K562 (cell line): ENCODE results near the gene MBOAT7. TPM values are rescaled to one million over a fixed set of nuclear protein-coding genes. Genes with fewer than 3 reads are reported as not detected.

Source experiments
- ARNT ChIP-seq, 2 experiments: fragments of 450-650 bp; IDR thresholded peaks; 2 replicates each; pipeline ENCODE4 v1.6.1; 2016; ENCODE audit warnings: mild to moderate bottlenecking in 1 of 2
- ATF3 ChIP-seq, 2 experiments: fragments of 450-650 bp in 1 of 2; sonication (generic) in 1 of 2; formaldehyde crosslinking in 1 of 2; IDR thresholded peaks in 1 of 2; conservative IDR thresholded peaks in 1 of 2; 2 replicates each; pipeline versions ENCODE4 v1.6.1 to v1.8.1; 2016 to 2023; ENCODE audit warnings: mild to moderate bottlenecking in 2 of 2, moderate library complexity in 2 of 2, inconsistent platforms in 1 of 2, missing genetic modification reagents in 1 of 2
- ATF7 ChIP-seq: fragments of 450-650 bp; IDR thresholded peaks from 2 replicates; pipeline ENCODE4 v1.7.1; 2014; ENCODE audit warnings: mild to moderate bottlenecking, moderate library complexity
- BACH1 ChIP-seq: fragments of 200-800 bp; sonication (Bioruptor generic); IDR thresholded peaks from 2 replicates; pipeline ENCODE4 v1.6.1; 2016; ENCODE audit warnings: missing genetic modification characterization, missing compliant biosample characterization
- BHLHE40 ChIP-seq: IDR thresholded peaks from 2 replicates; pipeline ENCODE4 v1.6.1; 2011; ENCODE audit warnings: low read length, improper control_type of control experiment
- CHD1 ChIP-seq: fragments of 200-600 bp; sonication (generic); IDR thresholded peaks from one replicate; pipeline ENCODE4 v1.6.1; 2012; ENCODE audit warnings: mild to moderate bottlenecking, moderate library complexity, low read length, inconsistent platforms
- HDAC6 ChIP-seq: IDR thresholded peaks from 2 replicates; pipeline ENCODE4 v1.6.1; 2012; ENCODE audit warnings: low read depth, mild to moderate bottlenecking, control low read depth, inconsistent platforms, low read length, moderate library complexity
- LARP7 ChIP-seq: fragments of 450-650 bp; IDR thresholded peaks from 2 replicates; pipeline ENCODE4 v1.6.1; 2016
- MYBL2 ChIP-seq, 2 experiments: fragments of 450-650 bp in 1 of 2; sonication (generic) in 1 of 2; formaldehyde crosslinking in 1 of 2; IDR thresholded peaks; 2 replicates each; pipeline versions ENCODE4 v1.6.1 to v1.8.1; 2017 to 2022; ENCODE audit warnings: borderline replicate concordance in 1 of 2, inconsistent platforms in 1 of 2, low read depth in 1 of 2, mild to moderate bottlenecking in 1 of 2, missing genetic modification reagents in 1 of 2, moderate library complexity in 1 of 2
- NR2F6 ChIP-seq: fragments of 450-650 bp; formaldehyde crosslinking; IDR thresholded peaks from 2 replicates; pipeline ENCODE4 v1.4.0; 2020; ENCODE audit warnings: mild to moderate bottlenecking
- OTX1 ChIP-seq: fragments of 450-650 bp; formaldehyde crosslinking; IDR thresholded peaks from 2 replicates; pipeline ENCODE4 v1.4.0; 2022; ENCODE audit warnings: mild to moderate bottlenecking
- PHF8 ChIP-seq: fragments of 200-600 bp; sonication (generic); IDR thresholded peaks from 2 replicates; pipeline ENCODE4 v1.6.1; 2012; ENCODE audit warnings: mixed run types, mild to moderate bottlenecking, inconsistent platforms, low read length, moderate library complexity, borderline replicate concordance
- PYGO2 ChIP-seq: fragments of 450-650 bp; IDR thresholded peaks from 2 replicates; pipeline ENCODE4 v1.6.1; 2016; ENCODE audit warnings: mild to moderate bottlenecking, missing genetic modification characterization, moderate library complexity, missing compliant biosample characterization
- SOX6 ChIP-seq: fragments of 450-650 bp; IDR thresholded peaks from 2 replicates; pipeline ENCODE4 v1.6.1; 2014; ENCODE audit warnings: mild to moderate bottlenecking
- SPI1 ChIP-seq: IDR thresholded peaks from 2 replicates; pipeline ENCODE4 v1.6.1; 2011; ENCODE audit warnings: low read depth, low read length, control low read depth, borderline replicate concordance
- THRB ChIP-seq: fragments of 450-650 bp; formaldehyde crosslinking; conservative IDR thresholded peaks from 2 replicates; pipeline ENCODE4 v1.4.0; 2022; ENCODE audit warnings: mild to moderate bottlenecking, missing genetic modification characterization
- TSHZ1 ChIP-seq: fragments of 250-450 bp; sonication (Bioruptor Pico); IDR thresholded peaks from 2 replicates; pipeline ENCODE4 v1.4.0; 2020; ENCODE audit warnings: mild to moderate bottlenecking, moderate library complexity
- ZBTB26 ChIP-seq: fragments of 450-650 bp; formaldehyde crosslinking; IDR thresholded peaks from 2 replicates; pipeline ENCODE4 v1.4.0; 2022; ENCODE audit warnings: missing genetic modification characterization
- ZNF445 ChIP-seq: fragments of 250-450 bp; sonication (Bioruptor Pico); IDR thresholded peaks from 2 replicates; pipeline ENCODE4 v1.4.0; 2020; ENCODE audit warnings: low read depth, mild to moderate bottlenecking, moderate library complexity
- ZNF764 ChIP-seq: fragments of 250-450 bp; sonication (Bioruptor Pico); IDR thresholded peaks from 2 replicates; pipeline ENCODE4 v1.4.0; 2020; ENCODE audit warnings: low read depth, mild to moderate bottlenecking, moderate library complexity
- ZNF79 ChIP-seq: fragments of 250-450 bp; sonication (Bioruptor Pico); IDR thresholded peaks from 2 replicates; pipeline ENCODE4 v1.4.0; 2020; ENCODE audit warnings: low read depth, mild to moderate bottlenecking, moderate library complexity
- polyA plus RNA-seq, 8 experiments: library from polyadenylated mRNA; depleted of rRNA in 4 of 8; stranded (reverse) in 5 of 8; unstranded in 3 of 8; fragments of >200 nt; fragmentation: Nextera tagmentation in 2 of 8; fragmentation: Illumina TruSeq in 1 of 8; extraction: Ambion mirVana in 2 of 8; extraction: Trizol in 1 of 8; gene quantifications; 2 replicates each; pipeline versions ENCODE4 v1.2.1 to v1.2.3, GENCODE V29; 2011 to 2014; ENCODE audit warnings: inconsistent platforms in 1 of 8, missing spikeins in 1 of 8
- total RNA-seq, 7 experiments: library from RNA; depleted of rRNA in 6 of 7; stranded (reverse); fragments of >200 nt in 6 of 7; fragmentation: Illumina TruSeq in 2 of 7; extraction: Trizol in 2 of 7; gene quantifications; 2 replicates each; pipeline versions ENCODE4 v1.2.1 to v1.2.3, GENCODE V29; 2011 to 2021; ENCODE audit warnings: low replicate concordance in 1 of 7

The MBOAT7 gene
- total and polyA plus RNA-seq, 9 of the 15 experiments (the other 6 are each of a cell fraction or from before 2014, with no cell fraction given) = 1.4 to 153 (median 56.1) TPM

- TF ChIP-seq ZBTB26 = no peak
- no peak for TF ChIP-seq HDAC6
- TF ChIP-seq ZNF79 (CRISPR knock-in tag) = no peak
- TF ChIP-seq ARNT (IDR thresholded peaks at IDR 0.05) = no peak
- TF ChIP-seq ATF7 = peak; percentile 70; the same call in 1 of the 2 replicates
- TF ChIP-seq BACH1 = no peak
- TF ChIP-seq PYGO2 (tag) = no peak
- no peak for TF ChIP-seq TSHZ1
- TF ChIP-seq THRB (CRISPR knock-in tag) = 0 out of 2 replicates have a peak, but pooled peaks have one; percentile 62
- TF ChIP-seq MYBL2 (IDR thresholded peaks at IDR 0.05; ENCODE audit: low read depth) = no peak
- TF ChIP-seq MYBL2 (CRISPR knock-in tag; IDR thresholded peaks at IDR 0.05; ENCODE audit: borderline replicate concordance) = no peak
- no peak for TF ChIP-seq ZNF764
- TF ChIP-seq NR2F6 = no peak
- TF ChIP-seq ATF3 (IDR thresholded peaks at IDR 0.05) = peak; percentile 46; the same call in 1 of the 2 replicates
- no peak for TF ChIP-seq ATF3 (CRISPR knock-in tag; conservative IDR thresholded peaks at IDR 0.05)
- no peak for TF ChIP-seq SOX6
- TF ChIP-seq LARP7 = no peak
- TF ChIP-seq ZNF445 = no peak
- TF ChIP-seq BHLHE40 = no peak
- no peak for TF ChIP-seq OTX1
- peak; percentile 97 for TF ChIP-seq CHD1
- TF ChIP-seq PHF8 = peak; percentile 77; the same call in 1 of the 2 replicates
- peak; percentile 77; the same call in 1 of the 2 replicates for TF ChIP-seq SPI1
Observed at GRCh38 chr19:54189735-54190502, 539 bp upstream of the MBOAT7 start (continued).
